Left colon (tissue), 2 donors: ENCODE results near the gene GSG1L. TPM values are rescaled to one million over a fixed set of nuclear protein-coding genes. Genes with fewer than 3 reads are reported as not detected.

ENCODE experiments used
- ATAC-seq: fragments of 200-7000 bp; cut with Tn5 transposase; one replicate; pipeline ENCODE4 v1.9.1; 2020; ENCODE audit warnings: mild to moderate bottlenecking, moderate library complexity
- DNase-seq, 2 donors: peaks; one replicate each; pipeline ENCODE4 v3.0.0-alpha.2; 2020
- intact Hi-C, 2 donors: fragments of 100-400 bp; cut with DNase I in 1 of 2; cut with micrococcal nuclease in 1 of 2; formaldehyde crosslinking; loops; one replicate each; pipeline versions ENCODE4 v1.11.2 to v1.14.0; 2022; cut with DNase I, micrococcal nuclease
- total RNA-seq, 2 donors: library from RNA; stranded (reverse); fragmentation: NEBNext Ultra II Directional; extraction: Animal tissue kit (Norgen Biotek cat#: 25700); gene quantifications; one replicate each; pipeline ENCODE4 v1.2.1, GENCODE V29; 2021
- donor health status: DM: no; HTN: no; CAD: no.
- donor health status: DM: yes; HTN: yes; CAD: no.

GSG1L gene
- total RNA-seq, 2 donors from 2014 or later = 0.17 TPM; not detected in 1

- ATAC-seq = no peak
Observed at GRCh38 chr16:28041615-28042014, 21.9 kb downstream of the GSG1L start.

DNA sequence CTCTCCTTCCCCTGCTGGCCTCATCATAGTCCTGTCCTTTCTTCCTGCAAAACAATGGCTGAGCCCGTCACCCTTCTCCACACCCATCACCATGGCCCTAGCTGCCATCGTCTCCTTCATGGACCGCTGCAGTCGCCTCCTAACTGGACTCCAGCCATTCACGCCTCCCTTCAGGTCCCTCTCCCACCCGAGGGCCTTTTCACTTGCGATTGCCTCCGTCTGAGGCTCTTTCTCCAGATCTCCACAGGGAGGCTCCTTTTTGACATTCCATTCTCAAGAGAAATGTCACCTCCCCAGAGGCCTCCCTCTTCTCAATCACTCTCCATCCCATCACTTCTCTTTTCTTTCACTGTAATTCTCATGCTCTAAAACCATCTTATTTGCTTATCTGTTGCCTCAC, 23.5 kb downstream of the GSG1L start:
- DNase-seq = no peak
- no peak for ATAC-seq
- intact Hi-C loops = no loop called here

More at GRCh38 chr16:28041615-28042014, 21.9 kb downstream of the GSG1L start:
- DNase-seq = no peak
- intact Hi-C loops = no loop called here

DNA sequence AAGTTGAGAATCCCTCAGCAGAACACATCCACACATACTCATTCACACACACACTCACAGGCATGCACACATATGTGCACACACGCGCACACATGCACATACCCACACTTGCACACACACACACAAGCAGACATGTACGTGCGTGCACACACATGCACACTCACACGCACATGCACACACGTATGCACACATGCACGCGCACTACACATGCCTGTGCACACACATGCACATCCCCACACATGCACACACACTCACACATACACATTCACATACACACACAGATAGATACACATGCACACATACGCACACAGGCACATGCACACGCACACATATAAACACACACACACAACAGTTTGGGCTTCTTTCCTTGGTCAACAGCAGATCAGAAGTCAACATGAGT, 24.0 kb downstream of the GSG1L start:
- intact Hi-C loops = no loop called here
- DNase-seq (no peak), ATAC-seq (no peak)

GRCh38 chr16:28038409-28038808, 25.1 kb downstream of the GSG1L start:
- no peak for DNase-seq
- intact Hi-C loops = no loop called here
- ATAC-seq = no peak

DNA sequence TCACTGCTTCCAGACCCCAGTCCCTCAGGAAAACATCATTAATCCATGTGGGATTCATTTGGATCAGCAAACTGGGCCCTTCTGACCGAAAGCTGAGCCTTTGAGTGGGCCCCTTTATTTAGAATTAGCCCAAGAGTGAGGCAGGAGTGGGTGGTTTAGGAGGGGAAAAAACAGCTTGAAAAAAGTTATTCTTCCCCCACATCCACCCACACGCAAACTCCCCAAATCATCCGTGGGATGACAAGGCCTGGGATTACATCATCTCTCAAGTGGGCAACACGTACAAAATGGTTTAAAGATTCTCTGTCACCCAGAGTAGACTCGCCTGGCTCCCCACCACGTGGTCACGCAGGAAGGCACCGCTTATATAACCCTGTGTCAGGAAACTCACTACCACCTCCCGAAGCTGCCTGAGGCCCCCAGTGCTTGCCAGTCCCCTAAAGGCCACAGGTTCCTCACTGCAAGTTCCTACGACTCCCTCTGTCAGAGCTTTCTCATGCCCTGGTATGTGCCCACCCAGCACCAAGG, 27.6 kb downstream of the GSG1L start:
- DNase-seq (no peak), ATAC-seq (no peak)
- intact Hi-C loops = no loop called here

GRCh38 chr16:28033870-28034269, 29.6 kb downstream of the GSG1L start:
- intact Hi-C loops = no loop called here
- DNase-seq (no peak), ATAC-seq (no peak)

DNA sequence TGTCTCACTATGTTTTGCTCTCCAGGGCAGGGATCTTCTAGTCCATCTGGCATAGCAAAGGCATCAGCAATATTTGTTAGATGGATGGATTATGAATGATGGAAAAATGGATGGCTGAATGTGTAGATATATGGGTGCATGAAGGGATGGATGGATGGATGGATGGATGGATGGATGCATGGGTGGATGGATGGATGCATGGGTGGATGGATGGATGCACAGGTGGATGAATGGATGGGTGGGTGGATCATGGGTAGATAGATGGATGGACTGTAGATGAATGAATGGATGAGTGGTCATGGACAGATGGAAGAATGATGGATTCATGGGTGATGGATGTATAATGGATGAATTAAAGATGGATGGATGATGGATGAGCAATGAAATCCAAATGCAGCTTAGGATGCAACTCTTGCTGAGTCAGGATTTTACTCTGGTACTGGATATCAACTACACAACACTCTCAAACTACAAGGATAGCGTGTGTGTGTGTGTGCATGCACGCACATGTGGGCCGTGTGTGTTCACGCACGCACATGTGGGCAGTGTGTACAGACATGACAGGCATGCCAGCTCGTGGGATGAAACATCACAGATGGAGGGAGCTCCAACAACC, 34.0 kb downstream of the GSG1L start:
- ATAC-seq (no peak), DNase-seq (no peak)
- intact Hi-C loops = no loop called here

DNA sequence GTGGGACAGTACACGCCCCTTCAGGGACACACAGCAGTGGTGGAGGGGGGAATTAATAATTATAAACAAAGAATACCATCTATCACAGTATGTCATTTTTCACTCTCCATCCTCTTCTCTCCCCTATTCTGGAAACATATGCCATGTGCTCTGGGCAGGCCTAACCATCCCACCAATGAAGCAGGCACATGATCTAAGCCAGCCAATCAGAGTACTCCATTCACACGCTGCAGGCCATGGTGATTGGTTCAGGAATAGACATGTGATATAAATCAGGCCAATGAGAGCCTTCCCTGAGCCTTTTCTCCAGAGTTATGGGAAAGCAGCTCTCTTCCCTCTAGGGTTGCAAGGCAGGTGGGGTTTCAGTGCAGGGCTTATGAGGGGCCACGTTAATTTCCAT, 36.5 kb downstream of the GSG1L start:
- ATAC-seq (no peak), DNase-seq (no peak)
- intact Hi-C loops = no loop called here

DNA sequence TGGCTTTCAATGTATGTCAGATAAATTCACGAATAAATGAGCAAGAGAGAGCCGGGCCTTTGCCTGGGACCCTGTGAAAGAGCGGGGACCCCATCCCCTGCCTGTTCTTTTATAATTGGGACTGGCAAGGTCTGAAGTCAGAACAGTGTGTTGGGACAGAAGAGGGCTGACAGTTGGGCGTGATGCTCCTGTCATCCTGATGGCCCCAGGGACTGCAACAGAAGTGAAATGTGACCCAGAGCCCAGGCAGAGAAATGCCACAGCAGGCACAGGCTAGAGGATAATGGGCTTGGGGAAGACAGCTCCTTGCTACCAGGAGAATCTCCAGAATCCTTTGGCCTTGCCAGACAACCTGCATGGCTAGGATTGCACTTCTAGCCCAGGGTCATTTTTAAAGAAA, 37.9 kb downstream of the GSG1L start:
- no peak for ATAC-seq
- DNase-seq = no peak
- intact Hi-C loops = no loop called here

DNA sequence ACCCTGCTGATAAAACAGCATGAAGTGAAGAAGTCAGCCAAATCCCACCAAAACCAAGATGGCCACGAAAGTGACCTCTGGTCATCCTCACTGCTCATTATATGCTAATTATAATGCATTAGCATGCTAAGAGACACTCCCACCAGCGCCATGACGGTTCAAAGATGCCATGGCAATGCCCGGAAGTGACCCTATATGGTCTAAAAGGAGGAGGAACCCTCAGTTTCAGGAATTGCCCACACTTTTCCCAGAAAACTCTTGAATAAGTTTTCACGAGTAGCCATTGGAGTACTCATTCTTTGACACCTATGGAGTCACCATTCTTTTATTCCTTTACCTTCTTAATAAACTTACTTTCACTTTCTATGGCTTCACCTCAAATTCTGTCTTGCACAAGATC, 44.3 kb downstream of the GSG1L start:
- intact Hi-C loops = no loop called here
- ATAC-seq = no peak
- no peak for DNase-seq

- DNase-seq = no peak
- no peak for ATAC-seq
- intact Hi-C loops = no loop called here
Observed at GRCh38 chr16:28014851-28015250, 48.7 kb downstream of the GSG1L start.

DNA sequence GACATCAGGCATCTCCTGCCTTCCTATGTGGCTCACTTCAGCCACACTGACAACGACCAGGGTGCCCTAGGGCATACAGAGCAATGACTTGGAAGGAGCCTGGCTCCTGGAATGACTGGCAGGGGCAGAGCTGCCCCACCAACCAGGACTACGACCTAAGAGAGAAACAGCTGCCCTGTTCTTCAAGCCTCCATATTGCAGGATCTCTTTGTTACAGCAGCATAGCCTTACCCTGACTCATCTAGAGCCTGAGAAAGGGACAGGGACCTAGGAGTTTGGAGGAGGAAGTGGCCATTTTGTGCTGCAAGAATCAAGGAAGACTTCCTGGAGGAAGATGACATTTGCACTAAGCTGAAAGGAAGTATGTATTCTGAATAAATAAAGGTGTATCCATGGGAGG, 49.6 kb downstream of the GSG1L start:
- intact Hi-C loops = no loop called here
- ATAC-seq (no peak), DNase-seq (no peak)

GRCh38 chr16:28013392-28013791, 50.1 kb downstream of the GSG1L start:
- ATAC-seq (no peak), DNase-seq (no peak)
- intact Hi-C loops = no loop called here

DNA sequence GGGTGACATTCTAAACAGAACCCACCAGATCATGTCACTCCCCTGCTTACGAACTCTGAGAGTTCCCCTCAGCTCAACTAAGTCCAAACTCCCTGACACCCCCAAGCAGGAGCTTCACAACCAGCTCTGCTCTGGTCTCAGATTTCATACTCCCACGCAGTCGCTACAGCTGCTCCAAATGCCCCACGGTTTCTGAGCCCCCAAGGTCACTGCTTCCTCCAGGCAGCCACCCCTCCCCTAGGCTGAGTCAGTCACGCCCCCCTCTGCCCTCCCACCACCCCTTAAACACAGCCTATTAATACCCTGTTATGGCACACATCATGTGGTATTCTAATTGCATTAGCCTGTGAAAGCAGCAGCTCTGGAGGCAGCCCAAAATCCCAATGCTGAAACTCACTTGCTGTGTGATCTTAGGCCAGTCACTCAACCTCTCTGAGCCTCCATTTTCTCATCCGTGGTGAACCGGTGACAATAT, 51.5 kb downstream of the GSG1L start:
- intact Hi-C loops = no loop called here

DNA sequence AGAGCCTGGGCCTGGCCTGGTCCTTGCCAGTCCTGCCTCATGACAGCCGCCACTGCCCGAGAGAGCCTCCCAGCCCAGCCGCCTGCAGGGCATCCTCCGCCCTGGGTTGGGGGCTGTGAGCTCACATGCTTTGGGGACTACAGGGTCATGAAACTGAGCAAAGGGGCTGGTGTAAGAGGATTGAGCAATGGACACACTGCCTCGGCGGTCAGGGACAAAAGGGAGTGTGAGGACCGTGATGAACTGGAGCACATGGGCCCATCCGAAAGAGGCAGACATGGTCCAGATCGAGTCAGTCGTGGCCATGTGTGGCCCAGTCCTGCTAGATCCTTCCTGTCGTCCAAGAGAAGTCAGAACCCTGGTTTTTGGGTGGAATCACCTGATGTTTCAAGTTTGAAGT, 52.3 kb downstream of the GSG1L start:
- intact Hi-C loops = no loop called here
- DNase-seq (no peak), ATAC-seq (no peak)

More for the DNA sequence above, 51.5 kb downstream of the GSG1L start:
- DNase-seq (no peak), ATAC-seq (no peak)

DNA sequence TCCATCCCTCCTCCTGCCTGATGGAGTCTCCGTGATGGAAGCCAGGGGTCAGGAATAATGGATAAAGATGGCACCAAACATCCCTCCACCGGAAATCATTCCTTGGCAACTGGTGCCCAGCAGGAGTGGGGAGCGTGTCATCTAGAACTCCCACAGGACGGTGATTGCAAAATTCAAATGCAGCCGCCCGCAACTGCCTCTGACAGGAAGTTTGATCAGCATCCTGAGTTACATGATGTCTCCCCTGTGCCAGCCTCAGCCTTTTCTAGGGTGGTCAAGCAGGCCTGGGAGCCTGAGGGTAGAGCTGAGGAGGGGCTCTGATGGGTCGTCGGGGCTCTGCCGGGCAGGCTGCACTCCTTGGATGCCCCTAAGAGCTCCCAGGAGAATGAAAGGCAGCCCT, 52.8 kb downstream of the GSG1L start:
- no peak for DNase-seq
- ATAC-seq = no peak
- intact Hi-C loops = no loop called here

- DNase-seq (no peak), ATAC-seq (no peak)
- intact Hi-C loops = no loop called here
Observed at GRCh38 chr16:28009586-28010373, 53.7 kb downstream of the GSG1L start.

GRCh38 chr16:28003923-28004322, 59.6 kb downstream of the GSG1L start:
- intact Hi-C loops = no loop called here
- DNase-seq = no peak
- ATAC-seq = no peak

DNA sequence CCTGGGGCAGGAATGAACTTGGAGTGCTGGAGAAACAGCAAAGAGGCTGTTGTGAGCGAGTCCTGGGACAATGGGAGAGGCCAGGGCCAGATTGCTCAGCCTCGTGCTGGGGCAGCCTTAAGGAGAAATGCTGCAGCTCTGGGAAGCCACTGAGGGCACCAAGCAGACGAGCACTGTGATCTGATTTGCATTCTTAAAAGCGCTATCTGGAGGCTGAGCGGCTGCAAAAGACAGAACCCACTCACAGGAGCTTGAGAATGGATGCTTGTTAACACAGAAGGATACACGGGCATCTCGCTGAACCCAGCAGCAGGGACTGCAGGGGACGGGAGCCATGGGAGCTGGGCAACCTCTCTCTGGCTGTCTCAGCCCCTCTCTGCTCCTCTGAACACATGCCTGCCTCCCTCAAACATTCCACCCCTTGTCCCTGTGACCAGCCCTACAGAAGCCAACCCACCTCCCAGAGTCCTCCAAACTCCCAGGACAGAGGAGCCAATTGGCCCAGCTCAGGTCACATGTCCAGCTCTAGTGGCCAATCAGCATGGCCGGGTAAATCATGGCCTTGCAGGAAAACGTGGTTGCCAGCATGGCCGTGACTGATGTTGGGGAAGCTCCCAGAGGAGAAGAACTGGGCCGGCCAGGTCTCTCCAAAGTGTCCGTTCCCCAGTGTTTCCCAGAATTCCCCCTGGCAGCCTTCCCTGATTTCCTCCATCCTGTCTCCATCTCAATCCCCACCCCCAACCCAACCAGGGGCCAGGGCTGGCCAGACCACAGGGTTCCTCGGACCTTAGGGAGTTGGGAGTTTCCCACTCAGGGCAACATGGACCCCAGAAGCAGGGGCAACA, 60.3 kb downstream of the GSG1L start:
- ATAC-seq (no peak), DNase-seq (no peak)
- intact Hi-C loops = no loop called here

GRCh38 chr16:28001642-28002041, 61.9 kb downstream of the GSG1L start:
- intact Hi-C loops = no loop called here
- no peak for DNase-seq
- ATAC-seq = no peak
